HG03378 (cell line): ENCODE data around the gene BMPR1A.
"Not testable (repeated sequence)": the region's sequence is repeated elsewhere in the genome, so short reads cannot be mapped to it uniquely, and the experiment has no call there.

Experiments
- ATAC-seq: cut with Tn5 transposase; IDR thresholded peaks from one replicate; pipeline ENCODE4 v1.9.1; 2021; ENCODE audit warnings: mild to moderate bottlenecking, moderate library complexity; ENCODE audit not compliant: unreplicated experiment

The BMPR1A gene

GRCh38 chr10:86871563-86872183 is 115.3 kb downstream of the BMPR1A start:
- ATAC-seq: no peak

GRCh38 chr10:86872757-86873156 is 116.3 kb downstream of the BMPR1A start:
- no peak for ATAC-seq

- ATAC-seq: no peak
Measured at GRCh38 chr10:86876748-86877147, 120.3 kb downstream of the BMPR1A start.

DNA sequence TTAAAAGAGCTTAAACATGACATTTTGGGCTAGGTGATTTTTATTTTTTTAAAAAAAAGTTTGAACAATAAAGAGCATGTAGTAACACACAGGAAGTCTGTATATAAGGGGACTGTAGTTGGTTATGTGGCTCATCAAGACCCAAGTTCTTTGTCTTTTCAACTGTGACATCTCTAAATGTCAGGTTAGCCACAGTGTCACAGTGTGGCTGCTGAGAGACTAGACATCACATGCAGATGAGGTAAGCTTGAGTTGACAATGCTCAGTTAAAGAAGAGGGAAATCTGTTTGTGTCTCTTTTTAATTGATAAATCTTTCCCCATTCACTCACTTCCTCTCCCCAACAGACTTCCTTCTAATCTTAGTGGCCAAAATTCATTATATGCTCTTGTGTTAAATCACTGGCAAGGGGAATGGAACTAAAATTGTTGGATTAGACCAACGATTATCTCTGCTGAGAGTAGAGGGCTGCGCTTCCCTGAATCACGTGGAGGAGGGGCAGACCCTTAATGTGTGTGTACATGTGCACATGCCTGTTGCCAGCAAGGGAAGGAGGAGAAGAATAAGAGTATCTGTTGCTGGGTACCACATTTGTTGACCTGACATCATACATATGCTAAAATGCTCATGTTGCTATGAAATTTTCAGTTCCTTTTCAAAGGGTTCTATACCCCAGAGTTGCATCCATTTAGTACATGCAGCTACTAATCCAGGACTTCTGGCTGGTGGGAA is 122.7 kb downstream of the BMPR1A start:
- ATAC-seq: peak; percentile 71

DNA sequence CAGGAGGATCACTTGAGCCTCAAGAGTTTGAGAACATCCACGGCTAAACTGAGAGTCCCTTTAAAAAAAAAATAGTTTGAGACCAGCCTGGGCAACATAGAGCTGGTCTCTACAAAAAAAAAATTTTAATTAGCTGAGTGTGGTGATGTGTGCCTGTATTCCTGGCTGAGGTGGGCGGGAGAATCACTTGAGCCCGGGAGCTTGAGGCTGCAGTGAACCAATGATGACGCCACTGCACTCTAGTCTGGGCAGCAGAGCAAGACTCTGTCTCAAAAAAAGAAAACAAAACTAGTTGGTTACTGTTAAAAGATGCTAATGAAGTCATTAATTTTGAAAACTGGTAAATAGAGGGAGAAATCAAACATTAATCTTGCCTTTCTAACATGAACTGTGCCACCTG is 124.6 kb downstream of the BMPR1A start:
- no peak for ATAC-seq

DNA sequence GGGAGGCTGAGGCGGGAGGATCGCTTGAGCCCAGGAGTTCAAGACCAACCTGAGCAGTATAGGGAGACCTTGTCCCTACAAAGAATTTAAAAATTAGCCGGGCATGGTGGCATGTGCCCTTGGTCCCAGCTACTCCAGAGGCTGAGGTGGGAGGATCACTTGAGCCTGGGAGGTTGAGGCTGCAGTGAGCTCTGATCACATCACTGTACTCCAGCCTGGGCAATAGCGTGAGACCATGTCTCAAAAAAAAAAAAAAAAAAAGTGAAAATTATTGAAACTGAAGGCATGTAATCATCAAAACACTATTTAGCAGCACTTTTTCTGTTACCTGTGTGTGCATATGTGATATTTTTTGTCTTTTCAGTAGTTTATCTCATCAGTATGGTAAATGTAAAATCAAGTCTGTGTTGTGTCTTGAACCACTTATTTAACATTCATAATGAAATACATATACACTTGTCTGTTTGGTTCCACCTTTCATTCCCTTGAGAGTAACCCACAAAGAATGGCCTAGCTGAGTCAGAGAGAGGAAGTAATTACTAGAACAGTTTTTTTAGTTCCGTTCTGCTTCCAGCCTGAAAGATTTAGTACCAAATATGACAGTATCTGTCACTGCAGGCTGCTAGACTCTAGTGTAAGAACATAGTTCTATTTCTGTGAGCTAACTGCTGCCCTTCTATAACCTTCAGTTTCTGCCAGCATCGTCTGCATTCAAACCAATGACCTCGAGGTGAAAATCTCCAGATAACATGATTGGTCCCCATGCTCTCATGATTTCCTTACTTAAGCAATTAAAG is 132.4 kb downstream of the BMPR1A start:
- peak; percentile 98 for ATAC-seq

- ATAC-seq: no peak
Measured at GRCh38 chr10:86889997-86890396, 133.6 kb downstream of the BMPR1A start.

GRCh38 chr10:86898511-86898910 is 142.1 kb downstream of the BMPR1A start:
- ATAC-seq: no peak

- no peak for ATAC-seq
Measured at GRCh38 chr10:86899132-86899531, 142.7 kb downstream of the BMPR1A start.

GRCh38 chr10:86899670-86900276 is 143.4 kb downstream of the BMPR1A start:
- ATAC-seq: peak; percentile 55

GRCh38 chr10:86900955-86901354 is 144.5 kb downstream of the BMPR1A start:
- ATAC-seq: no peak

GRCh38 chr10:86904600-86904999 is 148.2 kb downstream of the BMPR1A start:
- no peak for ATAC-seq

DNA sequence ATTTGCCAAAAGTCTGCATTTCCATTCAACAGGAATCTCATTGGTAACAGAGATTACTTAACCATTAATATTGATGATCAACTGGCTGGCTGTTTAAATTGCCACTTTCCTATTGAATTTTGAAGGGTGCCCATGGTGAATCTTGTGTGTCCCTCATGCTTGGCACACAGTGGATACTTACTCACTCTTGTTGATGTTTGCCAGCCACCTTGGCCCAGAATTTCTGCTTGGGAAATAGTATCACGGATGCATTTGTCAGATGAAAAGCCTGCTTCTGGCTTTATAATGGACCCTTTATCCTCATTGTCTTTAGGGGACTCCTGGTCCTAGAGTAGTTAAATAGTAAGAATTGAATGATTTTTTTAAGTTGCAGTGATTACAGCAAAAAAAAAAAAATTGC is 149.0 kb downstream of the BMPR1A start:
- no peak for ATAC-seq

GRCh38 chr10:86914734-86915133 is 158.3 kb downstream of the BMPR1A start:
- ATAC-seq: no peak

DNA sequence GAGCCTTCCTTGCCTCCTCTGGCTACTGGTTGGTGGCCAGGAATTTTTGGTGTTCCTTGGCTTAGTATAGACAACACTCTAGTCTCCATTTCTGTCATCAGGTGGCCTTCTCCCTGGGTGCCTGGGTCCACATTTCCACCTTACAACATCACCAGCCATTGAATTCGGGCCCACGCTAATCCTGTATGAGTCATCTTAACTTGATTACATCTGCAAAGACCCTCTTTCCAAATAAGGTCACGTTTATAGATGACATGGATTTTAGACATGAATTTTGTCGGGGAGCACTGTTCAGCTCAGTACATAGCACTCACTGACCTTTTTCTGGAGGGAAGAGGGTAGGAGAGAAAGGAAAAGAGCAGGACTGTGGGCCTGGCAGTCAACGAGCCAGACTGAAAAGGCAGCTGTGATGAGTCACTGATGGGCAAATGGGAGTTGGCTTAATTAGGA is 161.6 kb downstream of the BMPR1A start:
- no peak for ATAC-seq

GRCh38 chr10:86922553-86922961 is 166.1 kb downstream of the BMPR1A start:
- no peak for ATAC-seq

DNA sequence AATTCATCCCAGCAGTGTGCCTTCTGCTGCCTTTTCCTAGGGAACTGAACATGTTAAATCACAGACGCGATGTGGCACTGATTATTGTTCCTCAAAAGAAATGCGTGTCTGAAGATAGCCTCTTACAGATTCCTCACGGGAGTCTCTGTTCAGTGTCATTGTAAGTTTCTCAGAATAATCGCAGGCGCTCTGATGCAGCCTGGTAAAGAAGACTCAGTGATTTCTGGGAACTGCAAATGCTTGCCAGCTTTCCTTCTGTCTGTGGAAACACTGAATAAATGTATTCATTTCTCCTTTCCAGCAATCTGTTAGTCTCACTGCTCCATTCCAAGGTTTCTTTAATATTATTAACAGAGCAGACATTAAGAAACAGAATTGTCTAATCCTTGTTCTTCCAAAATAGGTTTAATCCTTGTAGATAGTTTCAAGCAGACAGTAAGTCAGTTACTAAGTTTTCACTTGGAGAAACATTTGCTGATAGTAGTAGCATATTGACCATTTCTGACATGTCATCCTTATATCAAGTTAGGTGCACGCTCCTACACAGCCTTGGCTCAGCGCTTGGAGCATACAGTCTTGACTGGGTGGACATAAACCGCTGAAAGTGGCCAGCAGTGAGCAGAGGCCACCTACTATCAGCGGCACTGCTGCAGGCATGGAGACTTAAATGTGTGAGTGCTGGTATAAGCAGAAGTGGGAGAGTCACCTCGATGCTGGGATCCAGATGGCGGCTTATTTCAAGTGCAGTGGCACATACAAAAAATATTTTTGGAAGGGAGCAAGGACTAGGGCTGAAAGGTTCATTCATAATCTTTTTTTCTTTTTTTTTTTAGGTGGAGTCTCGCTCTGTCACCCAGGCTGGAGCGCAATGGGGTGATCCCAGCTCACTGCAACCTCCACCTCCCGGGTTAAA is 173.3 kb downstream of the BMPR1A start:
- no peak for ATAC-seq

- no peak for ATAC-seq
Measured at GRCh38 chr10:86931872-86932271, 175.5 kb downstream of the BMPR1A start.

DNA sequence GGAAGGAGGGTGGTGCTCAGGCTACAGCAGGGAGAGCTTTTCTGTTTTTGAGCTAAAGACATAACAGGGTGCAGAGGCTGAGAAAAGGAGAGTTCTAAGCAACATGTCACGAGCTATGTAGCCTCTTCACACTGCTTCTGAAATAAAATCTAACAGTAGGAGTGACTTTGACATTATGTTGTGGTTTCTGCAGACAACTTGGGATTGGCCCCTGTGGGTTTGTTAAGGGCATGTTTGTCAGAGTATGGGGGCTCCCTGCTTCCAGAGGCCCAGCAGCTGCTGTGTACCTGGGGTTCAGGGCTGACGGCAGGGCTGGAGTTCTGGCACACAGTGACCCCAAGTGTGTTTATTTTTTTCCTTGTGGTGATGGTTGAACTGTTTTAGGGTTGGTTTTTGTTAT is 176.3 kb downstream of the BMPR1A start:
- ATAC-seq: no peak

DNA sequence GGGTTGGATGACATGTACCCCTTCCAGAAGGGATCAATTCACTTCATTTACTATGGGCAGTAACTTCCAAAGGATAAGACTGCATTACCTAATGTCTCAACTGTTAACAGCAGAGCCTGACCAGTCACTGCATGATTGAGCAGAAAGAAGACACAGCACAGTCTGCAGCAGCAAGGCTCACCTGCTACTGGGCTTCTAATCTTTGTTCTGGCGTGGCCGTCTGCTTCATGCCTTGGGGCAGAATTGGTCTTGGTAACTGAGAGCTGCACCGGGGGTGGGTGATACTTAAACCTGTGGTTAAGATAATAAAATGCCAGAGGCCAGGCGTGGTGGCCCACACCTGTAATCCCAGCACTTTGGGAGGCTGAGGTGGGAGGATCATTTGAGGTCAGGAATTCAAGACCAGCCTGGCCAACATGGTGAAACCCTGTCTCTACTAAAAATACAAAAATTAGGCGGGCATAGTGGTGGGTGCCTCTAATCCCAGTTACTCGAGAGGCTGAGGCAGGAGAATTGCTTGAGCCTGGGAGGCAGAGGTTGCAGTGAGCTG is 177.8 kb downstream of the BMPR1A start:
- ATAC-seq: not testable (repeated sequence)
